ENCODE measurements around the gene ZNF750. TPM values are rescaled to one million over a fixed set of nuclear protein-coding genes. Genes with fewer than 3 reads are reported as not detected.

The ZNF750 gene
- total and polyA plus RNA-seq, 2 of the 13 experiments (the other 11 are each of a cell fraction or from before 2014, with no cell fraction given), result not detected

DNA sequence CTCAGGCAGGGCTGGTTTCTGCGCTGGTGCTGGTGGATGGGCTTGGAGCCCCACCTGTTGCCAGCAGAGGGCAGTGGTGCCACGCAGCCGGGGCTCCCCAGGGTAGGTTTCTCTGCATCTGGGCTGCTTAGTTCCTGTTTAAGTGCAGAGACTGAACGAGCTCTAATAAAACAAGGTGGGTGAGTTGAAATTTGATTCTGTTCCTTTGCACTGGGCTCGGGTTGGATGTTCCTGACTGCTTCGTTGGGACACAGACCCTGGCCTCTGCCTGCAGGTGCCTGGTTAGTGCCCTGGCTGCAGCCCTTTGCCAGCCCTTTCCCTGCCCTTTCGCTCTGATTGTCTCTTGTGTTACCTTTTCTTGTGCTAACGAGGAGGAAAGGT is 57.9 kb downstream of the ZNF750 start (continued):
- TF ChIP-seq, protein P1, sequence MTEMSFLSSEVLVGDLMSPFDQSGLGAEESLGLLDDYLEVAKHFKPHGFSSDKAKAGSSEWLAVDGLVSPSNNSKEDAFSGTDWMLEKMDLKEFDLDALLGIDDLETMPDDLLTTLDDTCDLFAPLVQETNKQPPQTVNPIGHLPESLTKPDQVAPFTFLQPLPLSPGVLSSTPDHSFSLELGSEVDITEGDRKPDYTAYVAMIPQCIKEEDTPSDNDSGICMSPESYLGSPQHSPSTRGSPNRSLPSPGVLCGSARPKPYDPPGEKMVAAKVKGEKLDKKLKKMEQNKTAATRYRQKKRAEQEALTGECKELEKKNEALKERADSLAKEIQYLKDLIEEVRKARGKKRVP (CRISPR knock-in tag; IDR thresholded peaks at IDR 0.05), result no peak
- 0 out of 2 replicates have a peak, but pooled peaks have one; percentile 20 for TF ChIP-seq NFKB2 (CRISPR knock-in tag; IDR thresholded peaks at IDR 0.05; ENCODE audit: borderline replicate concordance)
- no peak for TF ChIP-seq PCBP1 (IDR thresholded peaks at IDR 0.05; ENCODE audit: borderline replicate concordance, low read depth, low read length)
- TF ChIP-seq, protein P2, sequence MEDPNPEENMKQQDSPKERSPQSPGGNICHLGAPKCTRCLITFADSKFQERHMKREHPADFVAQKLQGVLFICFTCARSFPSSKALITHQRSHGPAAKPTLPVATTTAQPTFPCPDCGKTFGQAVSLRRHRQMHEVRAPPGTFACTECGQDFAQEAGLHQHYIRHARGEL (CRISPR knock-in tag; IDR thresholded peaks at IDR 0.05), result no peak
- no peak for TF ChIP-seq TBX2 (CRISPR knock-in tag; IDR thresholded peaks at IDR 0.05; ENCODE audit: borderline replicate concordance)
- TF ChIP-seq KAT2B (IDR thresholded peaks at IDR 0.05; ENCODE audit: borderline replicate concordance, low read depth, low read length), result no peak
- peak; percentile 35; the same call in 1 of the 2 replicates for TF ChIP-seq KMT2A (CRISPR knock-in tag; IDR thresholded peaks at IDR 0.05)
- TF ChIP-seq HIVEP1 (CRISPR knock-in tag; IDR thresholded peaks at IDR 0.05), result no peak
- TF ChIP-seq MEF2D (CRISPR knock-in tag; IDR thresholded peaks at IDR 0.05), result 0 out of 2 replicates have a peak, but pooled peaks have one; percentile 49
- TF ChIP-seq KAT8 (CRISPR knock-in tag; IDR thresholded peaks at IDR 0.05), result peak; percentile 43; the same call in 1 of the 2 replicates
- TF ChIP-seq, protein P3, sequence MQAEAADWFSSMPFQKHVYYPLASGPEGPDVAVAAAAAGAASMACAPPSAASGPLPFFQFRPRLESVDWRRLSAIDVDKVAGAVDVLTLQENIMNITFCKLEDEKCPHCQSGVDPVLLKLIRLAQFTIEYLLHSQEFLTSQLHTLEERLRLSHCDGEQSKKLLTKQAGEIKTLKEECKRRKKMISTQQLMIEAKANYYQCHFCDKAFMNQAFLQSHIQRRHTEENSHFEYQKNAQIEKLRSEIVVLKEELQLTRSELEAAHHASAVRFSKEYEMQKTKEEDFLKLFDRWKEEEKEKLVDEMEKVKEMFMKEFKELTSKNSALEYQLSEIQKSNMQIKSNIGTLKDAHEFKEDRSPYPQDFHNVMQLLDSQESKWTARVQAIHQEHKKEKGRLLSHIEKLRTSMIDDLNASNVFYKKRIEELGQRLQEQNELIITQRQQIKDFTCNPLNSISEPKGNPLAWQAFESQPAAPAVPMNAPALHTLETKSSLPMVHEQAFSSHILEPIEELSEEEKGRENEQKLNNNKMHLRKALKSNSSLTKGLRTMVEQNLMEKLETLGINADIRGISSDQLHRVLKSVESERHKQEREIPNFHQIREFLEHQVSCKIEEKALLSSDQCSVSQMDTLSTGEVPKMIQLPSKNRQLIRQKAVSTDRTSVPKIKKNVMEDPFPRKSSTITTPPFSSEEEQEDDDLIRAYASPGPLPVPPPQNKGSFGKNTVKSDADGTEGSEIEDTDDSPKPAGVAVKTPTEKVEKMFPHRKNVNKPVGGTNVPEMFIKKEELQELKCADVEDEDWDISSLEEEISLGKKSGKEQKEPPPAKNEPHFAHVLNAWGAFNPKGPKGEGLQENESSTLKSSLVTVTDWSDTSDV (CRISPR knock-in tag; IDR thresholded peaks at IDR 0.05), result no peak
- TF ChIP-seq, protein P4, sequence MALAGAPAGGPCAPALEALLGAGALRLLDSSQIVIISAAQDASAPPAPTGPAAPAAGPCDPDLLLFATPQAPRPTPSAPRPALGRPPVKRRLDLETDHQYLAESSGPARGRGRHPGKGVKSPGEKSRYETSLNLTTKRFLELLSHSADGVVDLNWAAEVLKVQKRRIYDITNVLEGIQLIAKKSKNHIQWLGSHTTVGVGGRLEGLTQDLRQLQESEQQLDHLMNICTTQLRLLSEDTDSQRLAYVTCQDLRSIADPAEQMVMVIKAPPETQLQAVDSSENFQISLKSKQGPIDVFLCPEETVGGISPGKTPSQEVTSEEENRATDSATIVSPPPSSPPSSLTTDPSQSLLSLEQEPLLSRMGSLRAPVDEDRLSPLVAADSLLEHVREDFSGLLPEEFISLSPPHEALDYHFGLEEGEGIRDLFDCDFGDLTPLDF (CRISPR knock-in tag; IDR thresholded peaks at IDR 0.05), result no peak
- TF ChIP-seq XRCC5 (optimal IDR thresholded peaks at IDR 0.05; ENCODE audit: low read length), result peak; percentile 69
- no peak for TF ChIP-seq TBX3 (IDR thresholded peaks at IDR 0.05; ENCODE audit: borderline replicate concordance)
- no peak for TF ChIP-seq ZFY (CRISPR knock-in tag; IDR thresholded peaks at IDR 0.05)
- TF ChIP-seq, protein P5, sequence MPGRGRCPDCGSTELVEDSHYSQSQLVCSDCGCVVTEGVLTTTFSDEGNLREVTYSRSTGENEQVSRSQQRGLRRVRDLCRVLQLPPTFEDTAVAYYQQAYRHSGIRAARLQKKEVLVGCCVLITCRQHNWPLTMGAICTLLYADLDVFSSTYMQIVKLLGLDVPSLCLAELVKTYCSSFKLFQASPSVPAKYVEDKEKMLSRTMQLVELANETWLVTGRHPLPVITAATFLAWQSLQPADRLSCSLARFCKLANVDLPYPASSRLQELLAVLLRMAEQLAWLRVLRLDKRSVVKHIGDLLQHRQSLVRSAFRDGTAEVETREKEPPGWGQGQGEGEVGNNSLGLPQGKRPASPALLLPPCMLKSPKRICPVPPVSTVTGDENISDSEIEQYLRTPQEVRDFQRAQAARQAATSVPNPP (CRISPR knock-in tag; IDR thresholded peaks at IDR 0.05), result no peak
- TF ChIP-seq, protein P6, sequence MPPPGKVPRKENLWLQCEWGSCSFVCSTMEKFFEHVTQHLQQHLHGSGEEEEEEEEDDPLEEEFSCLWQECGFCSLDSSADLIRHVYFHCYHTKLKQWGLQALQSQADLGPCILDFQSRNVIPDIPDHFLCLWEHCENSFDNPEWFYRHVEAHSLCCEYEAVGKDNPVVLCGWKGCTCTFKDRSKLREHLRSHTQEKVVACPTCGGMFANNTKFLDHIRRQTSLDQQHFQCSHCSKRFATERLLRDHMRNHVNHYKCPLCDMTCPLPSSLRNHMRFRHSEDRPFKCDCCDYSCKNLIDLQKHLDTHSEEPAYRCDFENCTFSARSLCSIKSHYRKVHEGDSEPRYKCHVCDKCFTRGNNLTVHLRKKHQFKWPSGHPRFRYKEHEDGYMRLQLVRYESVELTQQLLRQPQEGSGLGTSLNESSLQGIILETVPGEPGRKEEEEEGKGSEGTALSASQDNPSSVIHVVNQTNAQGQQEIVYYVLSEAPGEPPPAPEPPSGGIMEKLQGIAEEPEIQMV (CRISPR knock-in tag; IDR thresholded peaks at IDR 0.05; ENCODE audit: low read depth), result no peak
- no peak for TF ChIP-seq ZNF547 (CRISPR knock-in tag; IDR thresholded peaks at IDR 0.05)
- TF ChIP-seq NKX3-1 (CRISPR knock-in tag; IDR thresholded peaks at IDR 0.05), result no peak
- TF ChIP-seq, protein P7, sequence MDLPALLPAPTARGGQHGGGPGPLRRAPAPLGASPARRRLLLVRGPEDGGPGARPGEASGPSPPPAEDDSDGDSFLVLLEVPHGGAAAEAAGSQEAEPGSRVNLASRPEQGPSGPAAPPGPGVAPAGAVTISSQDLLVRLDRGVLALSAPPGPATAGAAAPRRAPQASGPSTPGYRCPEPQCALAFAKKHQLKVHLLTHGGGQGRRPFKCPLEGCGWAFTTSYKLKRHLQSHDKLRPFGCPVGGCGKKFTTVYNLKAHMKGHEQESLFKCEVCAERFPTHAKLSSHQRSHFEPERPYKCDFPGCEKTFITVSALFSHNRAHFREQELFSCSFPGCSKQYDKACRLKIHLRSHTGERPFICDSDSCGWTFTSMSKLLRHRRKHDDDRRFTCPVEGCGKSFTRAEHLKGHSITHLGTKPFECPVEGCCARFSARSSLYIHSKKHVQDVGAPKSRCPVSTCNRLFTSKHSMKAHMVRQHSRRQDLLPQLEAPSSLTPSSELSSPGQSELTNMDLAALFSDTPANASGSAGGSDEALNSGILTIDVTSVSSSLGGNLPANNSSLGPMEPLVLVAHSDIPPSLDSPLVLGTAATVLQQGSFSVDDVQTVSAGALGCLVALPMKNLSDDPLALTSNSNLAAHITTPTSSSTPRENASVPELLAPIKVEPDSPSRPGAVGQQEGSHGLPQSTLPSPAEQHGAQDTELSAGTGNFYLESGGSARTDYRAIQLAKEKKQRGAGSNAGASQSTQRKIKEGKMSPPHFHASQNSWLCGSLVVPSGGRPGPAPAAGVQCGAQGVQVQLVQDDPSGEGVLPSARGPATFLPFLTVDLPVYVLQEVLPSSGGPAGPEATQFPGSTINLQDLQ (CRISPR knock-in tag; IDR thresholded peaks at IDR 0.05), result 0 out of 2 replicates have a peak, but pooled peaks have one; percentile 50
